AG04450 (cell line): ENCODE measurements around the gene STRN3. TPM values are rescaled to one million over a fixed set of nuclear protein-coding genes. Genes with fewer than 3 reads are reported as not detected.
"Not testable (repeated sequence)": the region's sequence is repeated elsewhere in the genome, so short reads cannot be mapped to it uniquely, and the experiment has no call there.

Experiments
- CTCF ChIA-PET: fragments of 300-600, 350-600 bp; formaldehyde crosslinking; extraction: SDS; loops from one replicate; lab custom pipeline; 2022; ENCODE audit warnings: antibody characterized with exemption, inconsistent platforms; lab: Charles Lee
- POLR2A ChIA-PET: fragments of 350-600 bp; formaldehyde crosslinking; extraction: SDS; loops from one replicate; lab custom pipeline; 2021; ENCODE audit warnings: antibody characterized with exemption, inconsistent platforms; lab: Yijun Ruan, JAX
- DNase-seq: peaks from one replicate; pipeline ENCODE4 v3.0.0-alpha.2; 2011; ENCODE audit warnings: low read depth, low spot score
- H3K27ac ChIP-seq: one replicate; pipeline ENCODE4 v1.5.1; 2012; ENCODE audit warnings: low read depth, low read length, control low read depth
- H3K27me3 ChIP-seq: one replicate; pipeline ENCODE4 v1.6.0; 2012; ENCODE audit warnings: low read length; ENCODE audit not compliant: control insufficient read depth, insufficient read depth
- H3K4me3 ChIP-seq: 2 replicates; pipeline ENCODE4 v1.5.1; 2011; ENCODE audit warnings: mild to moderate bottlenecking, low read depth, low read length, control low read depth
- H3K9me3 ChIP-seq: 2 replicates; pipeline ENCODE4 v1.5.1; 2012; ENCODE audit warnings: low read length; ENCODE audit not compliant: control insufficient read depth, insufficient read depth
- CTCF ChIP-seq: IDR thresholded peaks from 2 replicates; pipeline ENCODE4 v1.5.1; 2011; ENCODE audit warnings: low read depth, low read length, control low read depth, inconsistent platforms
- polyA plus RNA-seq: library from polyadenylated mRNA; depleted of rRNA; stranded (reverse); fragments of >200 nt; gene quantifications from 2 replicates; pipeline ENCODE4 v1.2.3, GENCODE V29; 2011

The STRN3 gene
- polyA plus RNA-seq, 1 experiment, result 41.1 TPM

- no peak for TF ChIP-seq CTCF
- Histone ChIP-seq H3K4me3 (no peak overlapping the region), H3K27me3 (no peaks in the 10 kb centered on the region), H3K27ac (no peak overlapping the region), H3K9me3 (no peaks in the 10 kb centered on the region)
- ChIA-PET CTCF (interaction anchor here (0.6 kb wide), 1 partner anchor 9 kb away, joined by 7 read pairs; no protein-coding TSS in a partner anchor), POLR2A (no interaction called here)
- DNase-seq, result no peak
Measured at GRCh38 chr14:30903285-30904124, 122.7 kb downstream of the STRN3 start.

- CTCF ChIA-PET, H3K27me3 ChIP-seq, H3K9me3 ChIP-seq, POLR2A ChIA-PET, H3K27ac ChIP-seq, H3K4me3 ChIP-seq, DNase-seq: not testable (repeated sequence)
Measured at GRCh38 chr14:30897121-30897520, 129.1 kb downstream of the STRN3 start.

- H3K27ac ChIP-seq, result no peak overlapping the region
- no peak for DNase-seq
- POLR2A ChIA-PET, result no interaction called here
- no peaks in the 10 kb centered on the region for H3K9me3 ChIP-seq
- CTCF ChIA-PET, result no interaction called here
- no peak for TF ChIP-seq CTCF
- H3K27me3 ChIP-seq, result no peaks in the 10 kb centered on the region
- H3K4me3 ChIP-seq, result no peak overlapping the region
Measured at GRCh38 chr14:30896435-30896834, 129.7 kb downstream of the STRN3 start.

GRCh38 chr14:30894923-30895515 is 131.2 kb downstream of the STRN3 start:
- DNase-seq, result no peak
- Histone ChIP-seq H3K27ac (no peak overlapping the region), H3K4me3 (no peak overlapping the region), H3K27me3 (no peaks in the 10 kb centered on the region), H3K9me3 (no peaks in the 10 kb centered on the region)
- ChIA-PET CTCF (interaction anchor here (0.6 to 0.7 kb wide), 2 partner anchors 8 to 11 kb away, joined by 4 to 7 read pairs; no protein-coding TSS in a partner anchor), POLR2A (interaction anchor here (0.7 kb wide), 2 partner anchors 30 to 41 kb away, joined by 3 to 6 read pairs; no protein-coding TSS in a partner anchor)
- TF ChIP-seq CTCF, result no peak

- POLR2A ChIA-PET, result no interaction called here
- no peaks in the 10 kb centered on the region for H3K9me3 ChIP-seq
- CTCF ChIA-PET, result no interaction called here
- no peaks in the 10 kb centered on the region for H3K27me3 ChIP-seq
- TF ChIP-seq CTCF, result no peak
- no peak for DNase-seq
- no peak overlapping the region for H3K27ac ChIP-seq
- H3K4me3 ChIP-seq, result no peak overlapping the region
Measured at GRCh38 chr14:30893819-30894218, 132.4 kb downstream of the STRN3 start.
